Left lung (tissue), 10 donors: ENCODE measurements around the gene FAP. TPM values are rescaled to one million over a fixed set of nuclear protein-coding genes. Genes with fewer than 3 reads are reported as not detected.

Experiments
- ATAC-seq: fragments of 200-7000 bp; cut with Tn5 transposase; one replicate; pipeline ENCODE4 v1.9.1; 2020; ENCODE audit warnings: moderate library complexity
- DNase-seq, 4 donors: peaks; one replicate each; pipeline ENCODE4 v3.0.0-alpha.2; 2013 to 2020
- H3K27ac ChIP-seq, 2 donors: fragments of 200-600 bp; sonication (generic) in 1 of 2; one replicate each; pipeline versions ENCODE4 v1.5.0 to v1.8.0; 2020 to 2021
- H3K27me3 ChIP-seq, 2 donors: fragments of 200-600 bp; sonication (generic) in 1 of 2; one replicate each; pipeline versions ENCODE4 v1.5.0 to v1.8.0; 2020 to 2021
- H3K36me3 ChIP-seq, 2 donors: fragments of 200-600 bp; sonication (generic) in 1 of 2; one replicate each; pipeline versions ENCODE4 v1.5.0 to v1.8.0; 2020 to 2021
- H3K4me1 ChIP-seq, 2 donors: fragments of 200-600 bp; one replicate each; pipeline ENCODE4 v1.8.0; 2021
- H3K4me3 ChIP-seq, 2 donors: fragments of 200-600 bp; sonication (generic) in 1 of 2; one replicate each; pipeline versions ENCODE4 v1.5.0 to v1.8.0; 2020 to 2021; ENCODE audit warnings: mild to moderate bottlenecking in 1 of 2
- H3K9me3 ChIP-seq, 2 donors: fragments of 200-600 bp; sonication (generic) in 1 of 2; one replicate each; pipeline versions ENCODE4 v1.5.0 to v1.8.0; 2020 to 2021
- intact Hi-C, 2 donors: fragments of 100-400 bp; cut with DNase I; formaldehyde crosslinking; loops; one replicate each; pipeline versions ENCODE4 v1.11.2 to v1.14.2; 2022
- polyA plus RNA-seq, 6 donors: library from polyadenylated mRNA; unstranded; fragments of 120-200 nt; gene quantifications; one replicate each; pipeline ENCODE4 v1.2.1, GENCODE V29; 2013; ENCODE audit not compliant: insufficient read length in 6 of 6
- total RNA-seq, 2 donors: library from RNA; stranded (reverse); fragmentation: NEBNext Ultra II Directional; extraction: Animal tissue kit (Norgen Biotek cat#: 25700); gene quantifications; one replicate each; pipeline ENCODE4 v1.2.1, GENCODE V29; 2021
- TF ChIP-seq, protein P1 (sequence below), 2 donors: fragments of 200-600 bp; sonication (generic) in 1 of 2; IDR thresholded peaks; one replicate each; pipeline versions ENCODE4 v1.5.0 to v1.8.0; 2021; ENCODE audit warnings: antibody characterized with exemption in 2 of 2
- donor health status: DM: no; HTN: yes; CAD: no.
- donor health status: DM: no; HTN: no; CAD: no.

Gene FAP
- total and polyA plus RNA-seq, 8 donors: 15.0 to 43.7 (median 25.4) TPM

DNA sequence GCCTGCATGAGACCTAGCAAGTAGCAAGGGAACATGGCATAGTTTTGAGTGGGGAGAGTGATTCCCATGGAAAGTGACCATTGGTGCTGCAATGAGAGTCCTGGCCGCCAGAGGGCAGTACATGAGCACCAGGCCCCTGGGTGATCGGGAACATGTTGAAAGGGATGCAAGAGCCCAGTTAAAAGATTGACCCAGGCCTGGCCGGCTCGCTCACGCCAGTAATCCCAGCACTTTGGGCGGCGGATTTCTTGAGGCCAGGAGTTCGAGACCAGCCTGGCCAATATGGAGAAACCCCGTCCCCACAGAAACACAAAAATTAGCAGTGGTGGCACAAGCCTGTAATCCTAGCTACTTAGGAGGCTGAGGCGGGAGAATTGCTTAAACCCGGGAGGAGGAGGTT is 22.2 kb downstream of the FAP start:
- Histone ChIP-seq H3K9me3 (no peaks in the 10 kb centered on the region), H3K4me3 (no peak overlapping the region), H3K27me3 (no peaks in the 10 kb centered on the region), H3K36me3 (no peaks in the 10 kb centered on the region), H3K27ac (no peak overlapping the region), H3K4me1 (peaks cover 0 to 6% of the 10 kb centered on the region in 2 donors)
- DNase-seq: peak in 3 of 4 donors; percentile 49 to 91 (median 74)
- intact Hi-C loops: loop anchor here in 1 of 2 donors (5.0 kb wide), 1 partner anchor 76 kb away; no protein-coding TSS in a partner anchor
- TF ChIP-seq, protein P1, sequence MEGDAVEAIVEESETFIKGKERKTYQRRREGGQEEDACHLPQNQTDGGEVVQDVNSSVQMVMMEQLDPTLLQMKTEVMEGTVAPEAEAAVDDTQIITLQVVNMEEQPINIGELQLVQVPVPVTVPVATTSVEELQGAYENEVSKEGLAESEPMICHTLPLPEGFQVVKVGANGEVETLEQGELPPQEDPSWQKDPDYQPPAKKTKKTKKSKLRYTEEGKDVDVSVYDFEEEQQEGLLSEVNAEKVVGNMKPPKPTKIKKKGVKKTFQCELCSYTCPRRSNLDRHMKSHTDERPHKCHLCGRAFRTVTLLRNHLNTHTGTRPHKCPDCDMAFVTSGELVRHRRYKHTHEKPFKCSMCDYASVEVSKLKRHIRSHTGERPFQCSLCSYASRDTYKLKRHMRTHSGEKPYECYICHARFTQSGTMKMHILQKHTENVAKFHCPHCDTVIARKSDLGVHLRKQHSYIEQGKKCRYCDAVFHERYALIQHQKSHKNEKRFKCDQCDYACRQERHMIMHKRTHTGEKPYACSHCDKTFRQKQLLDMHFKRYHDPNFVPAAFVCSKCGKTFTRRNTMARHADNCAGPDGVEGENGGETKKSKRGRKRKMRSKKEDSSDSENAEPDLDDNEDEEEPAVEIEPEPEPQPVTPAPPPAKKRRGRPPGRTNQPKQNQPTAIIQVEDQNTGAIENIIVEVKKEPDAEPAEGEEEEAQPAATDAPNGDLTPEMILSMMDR (IDR thresholded peaks at IDR 0.05): peak; percentile 78 to 82
- ATAC-seq: peak; percentile 97

DNA sequence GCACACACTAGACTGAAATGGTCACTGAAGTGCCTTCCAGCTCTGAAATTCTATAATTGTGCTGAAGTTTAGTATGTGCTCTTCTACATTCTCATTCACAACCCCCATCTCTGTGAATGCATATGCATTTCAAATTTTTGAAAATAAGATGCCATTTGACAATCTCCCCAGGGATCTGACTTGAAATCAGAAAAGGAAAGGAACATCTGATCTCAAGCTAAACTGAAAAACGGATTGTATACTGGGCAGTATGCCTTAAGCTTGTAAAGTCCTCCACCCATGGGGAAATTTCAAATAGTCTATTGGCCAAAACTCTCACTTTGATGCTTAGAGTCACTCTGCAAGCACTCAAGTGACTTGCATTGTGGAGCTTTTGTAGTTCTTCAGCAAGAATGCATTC is 22.9 kb downstream of the FAP start:
- TF ChIP-seq, protein P1 (IDR thresholded peaks at IDR 0.05): no peak
- Histone ChIP-seq H3K36me3 (no peaks in the 10 kb centered on the region), H3K4me1 (peaks cover 0 to 6% of the 10 kb centered on the region in 2 donors), H3K27ac (peak overlapping the region in 1 of 2 donors; percentile 17), H3K27me3 (no peaks in the 10 kb centered on the region), H3K4me3 (no peak overlapping the region), H3K9me3 (no peaks in the 10 kb centered on the region)
- no peak for DNase-seq
- intact Hi-C loops: loop anchor here in 1 of 2 donors (5.0 kb wide), 1 partner anchor 77 kb away; no protein-coding TSS in a partner anchor
- ATAC-seq: peak; percentile 75

DNA sequence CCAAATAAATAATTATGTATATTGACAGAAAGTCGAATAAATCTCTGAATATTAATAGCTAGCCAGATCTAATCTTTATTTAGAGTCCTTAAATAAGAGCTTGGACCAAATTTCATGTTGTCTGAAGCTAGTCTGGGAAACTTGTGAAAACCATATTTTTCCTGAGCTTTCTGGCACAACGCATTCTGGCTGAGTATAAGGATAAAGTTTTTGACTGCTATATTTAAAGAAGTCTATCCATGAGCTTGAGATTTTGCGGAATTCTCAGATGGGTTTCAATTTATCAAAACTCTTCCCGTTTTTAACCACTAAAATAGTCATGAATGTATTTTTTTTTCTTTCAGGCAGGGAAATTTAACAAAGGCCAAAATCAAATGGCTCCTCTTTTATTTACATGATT is 23.8 kb downstream of the FAP start:
- H3K9me3 ChIP-seq: no peaks in the 10 kb centered on the region
- TF ChIP-seq, protein P1 (IDR thresholded peaks at IDR 0.05): no peak
- no peak overlapping the region for H3K4me3 ChIP-seq
- peak overlapping the region in 1 of 2 donors; percentile 17 for H3K27ac ChIP-seq
- no peak for ATAC-seq
- peaks cover 0 to 6% of the 10 kb centered on the region in 2 donors for H3K4me1 ChIP-seq
- H3K27me3 ChIP-seq: no peaks in the 10 kb centered on the region
- H3K36me3 ChIP-seq: no peaks in the 10 kb centered on the region
- intact Hi-C loops: no loop called here
- no peak for DNase-seq

DNA sequence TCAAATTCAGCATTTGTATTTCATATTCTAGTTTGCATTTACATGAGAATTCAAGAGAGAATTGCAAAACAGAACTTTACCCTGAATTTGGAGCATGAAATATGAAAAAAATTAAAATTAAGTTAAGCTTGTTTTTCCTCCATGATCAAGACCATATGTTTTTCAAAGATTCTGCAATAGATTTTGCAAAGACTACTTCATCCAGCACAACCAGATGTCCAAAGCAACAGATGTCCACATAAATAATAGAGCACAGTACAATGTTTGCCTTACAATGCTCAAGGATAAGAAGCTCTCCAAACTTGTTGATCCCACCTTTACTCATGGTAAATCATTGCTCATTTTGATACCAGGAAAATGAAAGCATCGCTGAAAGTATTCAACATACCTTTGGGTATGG is 25.6 kb downstream of the FAP start:
- TF ChIP-seq, protein P1 (IDR thresholded peaks at IDR 0.05): no peak
- DNase-seq: no peak
- peaks cover 0 to 6% of the 10 kb centered on the region in 2 donors for H3K4me1 ChIP-seq
- intact Hi-C loops: no loop called here
- H3K9me3 ChIP-seq: no peaks in the 10 kb centered on the region
- H3K4me3 ChIP-seq: no peak overlapping the region
- ATAC-seq: no peak
- H3K27me3 ChIP-seq: no peaks in the 10 kb centered on the region
- H3K27ac ChIP-seq: no peak overlapping the region
- H3K36me3 ChIP-seq: no peaks in the 10 kb centered on the region

- intact Hi-C loops: no loop called here
- TF ChIP-seq, protein P1 (IDR thresholded peaks at IDR 0.05): no peak
- no peak overlapping the region for H3K4me3 ChIP-seq
Observed at GRCh38 chr2:162215162-162215561, 28.1 kb downstream of the FAP start.

More at GRCh38 chr2:162215162-162215561, 28.1 kb downstream of the FAP start:
- H3K36me3 ChIP-seq: no peaks in the 10 kb centered on the region
- ATAC-seq: no peak
- H3K27me3 ChIP-seq: no peaks in the 10 kb centered on the region
- H3K4me1 ChIP-seq: peaks cover 0 to 3% of the 10 kb centered on the region in 2 donors
- no peak overlapping the region for H3K27ac ChIP-seq
- DNase-seq: no peak
- no peaks in the 10 kb centered on the region for H3K9me3 ChIP-seq
